ENCODE data around the gene FBXL22.

GRCh38 chr15:63626955-63627354 is 29.8 kb downstream of the FBXL22 start:
- TF ChIP-seq CTCF (IDR thresholded peaks at IDR 0.05; ENCODE audit: insufficient read depth, low read depth, low read length) (no peak), EZH2 (IDR thresholded peaks at IDR 0.05; ENCODE audit: insufficient read depth, low read length) (no peak)

Measured in astrocyte (in vitro differentiated cells and primary cell).